Measurements from ENCODE around the gene SLC1A3.

GRCh38 chr5:36665628-36666027 lies 59.2 kb downstream of the SLC1A3 start:
- TF ChIP-seq CTCF (conservative IDR thresholded peaks at IDR 0.05) (no peak), ZFX (IDR thresholded peaks at IDR 0.05) (no peak)

Data from C4-2B (cell line).